D721Med (cell line): ENCODE results near the gene KIAA1614.

Source experiments
- DNase-seq: peaks from one replicate; pipeline ENCODE4 v3.0.0; 2011; ENCODE audit warnings: low spot score; ENCODE audit not compliant: insufficient read length
- FAIRE-seq: peaks from 2 replicates; lab custom pipeline; 2011; peaks lifted over from hg19 to GRCh38; lab: Jason Lieb, UNC
- CTCF ChIP-seq: IDR thresholded peaks from 2 replicates; pipeline ENCODE4 v1.5.1; 2012; ENCODE audit warnings: mild to moderate bottlenecking, control low read depth; ENCODE audit not compliant: insufficient read depth; ENCODE audit errors: missing control alignments

Gene KIAA1614

GRCh38 chr1:180930687-180931086 lies 18.0 kb downstream of the KIAA1614 start:
- TF ChIP-seq CTCF: no peak
- FAIRE-seq (peak; percentile 48), DNase-seq (no peak)

- FAIRE-seq (no peak), DNase-seq (no peak)
- TF ChIP-seq CTCF: no peak
Observed at GRCh38 chr1:180931529-180931928, 18.8 kb downstream of the KIAA1614 start.

GRCh38 chr1:180932378-180932777 lies 19.7 kb downstream of the KIAA1614 start:
- FAIRE-seq (no peak), DNase-seq (no peak)
- TF ChIP-seq CTCF: no peak

GRCh38 chr1:180933141-180933540 lies 20.4 kb downstream of the KIAA1614 start:
- FAIRE-seq: no peak
- no peak for TF ChIP-seq CTCF

GRCh38 chr1:180934563-180934962 lies 21.9 kb downstream of the KIAA1614 start:
- no peak for FAIRE-seq

More at GRCh38 chr1:180933141-180933540, 20.4 kb downstream of the KIAA1614 start:
- no peak for DNase-seq

GRCh38 chr1:180935326-180936109 lies 22.8 kb downstream of the KIAA1614 start:
- no peak for DNase-seq
- no peak for TF ChIP-seq CTCF
- no peak for FAIRE-seq

More at GRCh38 chr1:180934563-180934962, 21.9 kb downstream of the KIAA1614 start:
- TF ChIP-seq CTCF: no peak
- no peak for DNase-seq

GRCh38 chr1:180936110-180937011 lies 23.7 kb downstream of the KIAA1614 start:
- DNase-seq: no peak
- FAIRE-seq: no peak
- TF ChIP-seq CTCF: no peak
